Esophagus muscularis mucosa (tissue), 3 donors: ENCODE results near the gene HELZ2.

Source experiments
- CTCF ChIP-seq, 3 experiments: fragments of 200-600 bp in 2 of 3; fragments of 450-650 bp in 1 of 3; sonication (generic) in 2 of 3; IDR thresholded peaks; one replicate each; pipeline ENCODE4 v1.5.1; 2017 to 2019; ENCODE audit warnings: antibody characterized with exemption in 3 of 3, mild to moderate bottlenecking in 2 of 3, moderate library complexity in 1 of 3
- POLR2A ChIP-seq: fragments of 450-650 bp; IDR thresholded peaks from one replicate; pipeline ENCODE4 v1.6.1; 2017; ENCODE audit warnings: antibody characterized with exemption, moderate library complexity, mild to moderate bottlenecking, low read depth

GRCh38 chr20:63610581-63611435 lies 36.8 kb upstream of the HELZ2 start:
- TF ChIP-seq POLR2A (no peak), CTCF (IDR thresholded peaks at IDR 0.05) (no peak)
